Lower lobe of right lung (tissue), 2 donors: Measurements from ENCODE around the gene KIRREL3. TPM values are rescaled to one million over a fixed set of nuclear protein-coding genes. Genes with fewer than 3 reads are reported as not detected.

ENCODE experiments used
- ATAC-seq, 2 donors: fragments of 200-7000 bp; cut with Tn5 transposase; one replicate each; pipeline ENCODE4 v1.9.1; 2020 to 2022; ENCODE audit warnings: mild to moderate bottlenecking in 2 of 2, moderate library complexity in 2 of 2
- DNase-seq: peaks from one replicate; pipeline ENCODE4 v3.0.0-alpha.2; 2020
- H3K27ac ChIP-seq: fragments of 200-600 bp; one replicate; pipeline ENCODE4 v1.8.0; 2022
- H3K27me3 ChIP-seq: fragments of 200-600 bp; one replicate; pipeline ENCODE4 v1.8.0; 2022; ENCODE audit warnings: low read depth
- H3K36me3 ChIP-seq: fragments of 200-600 bp; one replicate; pipeline ENCODE4 v1.8.0; 2022; ENCODE audit warnings: mild to moderate bottlenecking
- H3K4me1 ChIP-seq: fragments of 200-600 bp; one replicate; pipeline ENCODE4 v1.8.0; 2022
- H3K4me3 ChIP-seq: fragments of 200-600 bp; one replicate; pipeline ENCODE4 v1.8.0; 2022; ENCODE audit warnings: mild to moderate bottlenecking
- H3K9me3 ChIP-seq: fragments of 200-600 bp; one replicate; pipeline ENCODE4 v1.8.0; 2022
- CTCF ChIP-seq: fragments of 200-600 bp; IDR thresholded peaks from one replicate; pipeline ENCODE4 v1.8.0; 2022; ENCODE audit warnings: antibody characterized with exemption, mild to moderate bottlenecking
- intact Hi-C: fragments of 100-400 bp; cut with DNase I; formaldehyde crosslinking; loops from one replicate; pipeline ENCODE4 v1.11.0; 2022
- total RNA-seq: library from RNA; stranded (reverse); fragmentation: NEBNext Ultra II Directional; extraction: Animal tissue kit (Norgen Biotek cat#: 25700); gene quantifications from one replicate; pipeline ENCODE4 v1.2.1, GENCODE V29; 2021
- donor health status: DM: no; HTN: yes; CAD: no; lungs with severe emphysema.

Gene KIRREL3
- total RNA-seq, 1 donor from 2014 or later = 0.15 TPM

GRCh38 chr11:126694065-126694625 is 306.4 kb downstream of the KIRREL3 start:
- Histone ChIP-seq H3K36me3 (no peaks in the 10 kb centered on the region), H3K27me3 (no peaks in the 10 kb centered on the region), H3K27ac (no peak overlapping the region), H3K4me1 (no peaks in the 10 kb centered on the region), H3K9me3 (no peaks in the 10 kb centered on the region), H3K4me3 (no peak overlapping the region)
- no peak for TF ChIP-seq CTCF
- DNase-seq = no peak
- intact Hi-C loops = no loop called here
- no peak for ATAC-seq

- TF ChIP-seq CTCF = no peak
- H3K4me1 ChIP-seq = no peaks in the 10 kb centered on the region
- DNase-seq (no peak), ATAC-seq (no peak)
- no peak overlapping the region for H3K27ac ChIP-seq
- H3K36me3 ChIP-seq = no peaks in the 10 kb centered on the region
- H3K9me3 ChIP-seq = no peaks in the 10 kb centered on the region
- intact Hi-C loops = no loop called here
- H3K4me3 ChIP-seq = no peak overlapping the region
- H3K27me3 ChIP-seq = no peaks in the 10 kb centered on the region
Observed at GRCh38 chr11:126687477-126687876, 313.1 kb downstream of the KIRREL3 start.

- Histone ChIP-seq H3K4me1 (no peaks in the 10 kb centered on the region), H3K27ac (no peak overlapping the region), H3K27me3 (no peaks in the 10 kb centered on the region), H3K9me3 (no peaks in the 10 kb centered on the region), H3K36me3 (no peaks in the 10 kb centered on the region), H3K4me3 (no peak overlapping the region)
- no peak for TF ChIP-seq CTCF
- intact Hi-C loops = no loop called here
- ATAC-seq (no peak), DNase-seq (no peak)
Observed at GRCh38 chr11:126686938-126687337, 313.6 kb downstream of the KIRREL3 start.

- H3K4me1 ChIP-seq = no peaks in the 10 kb centered on the region
- no peak for TF ChIP-seq CTCF
- H3K4me3 ChIP-seq = no peak overlapping the region
- no peaks in the 10 kb centered on the region for H3K36me3 ChIP-seq
- no peak overlapping the region for H3K27ac ChIP-seq
- ATAC-seq = no peak
- H3K9me3 ChIP-seq = no peaks in the 10 kb centered on the region
- DNase-seq = no peak
- no peaks in the 10 kb centered on the region for H3K27me3 ChIP-seq
- intact Hi-C loops = no loop called here
Observed at GRCh38 chr11:126683766-126684728, 316.5 kb downstream of the KIRREL3 start.

GRCh38 chr11:126682590-126682989 is 318.0 kb downstream of the KIRREL3 start:
- no peaks in the 10 kb centered on the region for H3K36me3 ChIP-seq
- H3K4me3 ChIP-seq = no peak overlapping the region
- no peak overlapping the region for H3K27ac ChIP-seq
- no peaks in the 10 kb centered on the region for H3K4me1 ChIP-seq
- TF ChIP-seq CTCF = no peak
- DNase-seq (no peak), ATAC-seq (no peak)
- H3K9me3 ChIP-seq = no peaks in the 10 kb centered on the region
- H3K27me3 ChIP-seq = no peaks in the 10 kb centered on the region
- intact Hi-C loops = no loop called here
